GM12878 (cell line): Measurements from ENCODE around the gene MAN2A1. TPM values are rescaled to one million over a fixed set of nuclear protein-coding genes. Genes with fewer than 3 reads are reported as not detected.

Experiments
- ATAC-seq: fragments of 200-7000 bp; cut with Tn5 transposase; 3 replicates; pipeline ENCODE4 v1.9.1; 2020; ENCODE audit warnings: mild to moderate bottlenecking, moderate library complexity
- BruUV-seq: library from RNA; stranded (reverse); fragments of 400-500 nt; replicated peaks from 2 replicates; lab custom pipeline; 2021; lab: Mats Ljungman, UMichigan
- CTCF ChIA-PET: fragments of 300-600 bp; sonication (Branson Sonifier 250); formaldehyde crosslinking; extraction: SDS; loops from one replicate; lab custom pipeline; 2021; ENCODE audit warnings: inconsistent platforms; lab: Yijun Ruan, JAX
- POLR2A ChIA-PET: fragments of 350-600 bp; formaldehyde crosslinking; extraction: SDS; loops from one replicate; lab custom pipeline; 2021; ENCODE audit warnings: inconsistent platforms; lab: Charles Lee
- RAD21 ChIA-PET: fragments of 300-600 bp; sonication (Branson Sonifier 250); formaldehyde crosslinking; loops from one replicate; lab custom pipeline; 2023; ENCODE audit warnings: antibody characterized with exemption; ENCODE audit not compliant: unreplicated experiment; lab: Charles Lee
- SMC1A ChIA-PET: fragments of 300-600 bp; sonication (Branson Sonifier 250); formaldehyde crosslinking; loops from one replicate; lab custom pipeline; 2023; ENCODE audit not compliant: unreplicated experiment, uncharacterized antibody; lab: Charles Lee
- DNase-seq: peaks from one replicate; pipeline ENCODE4 v3.0.0-alpha.2; 2011; ENCODE audit warnings: low read depth, low spot score
- FAIRE-seq: peaks from 3 replicates; lab custom pipeline; 2011; peaks lifted over from hg19 to GRCh38; lab: Jason Lieb, UNC
- H2AFZ ChIP-seq: 2 replicates; pipeline ENCODE4 v1.6.0; 2011; ENCODE audit warnings: low read depth, low read length, control low read depth; ENCODE audit not compliant: control insufficient read depth
- H3K27ac ChIP-seq: 2 replicates; pipeline ENCODE4 v1.5.1; 2011; ENCODE audit warnings: control low read depth; ENCODE audit not compliant: control insufficient read depth, insufficient read depth
- H3K27me3 ChIP-seq, 2 experiments: replicated peaks in 1 of 2; 2 replicates each; pipeline versions ENCODE4 v1.6.0 to v1.6.1; 2011; ENCODE audit warnings: low read length in 1 of 2; ENCODE audit not compliant: control insufficient read depth in 2 of 2, insufficient read depth in 2 of 2
- H3K36me3 ChIP-seq, 2 experiments: 2 replicates each; pipeline ENCODE4 v1.5.1; 2011; ENCODE audit warnings: low read length in 1 of 2; ENCODE audit not compliant: control insufficient read depth in 2 of 2, insufficient read depth in 2 of 2
- H3K4me1 ChIP-seq: 2 replicates; pipeline ENCODE4 v1.6.1; 2011; ENCODE audit warnings: mild to moderate bottlenecking, low read length, moderate library complexity, mixed read lengths; ENCODE audit not compliant: control insufficient read depth, insufficient read depth
- H3K4me2 ChIP-seq: 2 replicates; pipeline ENCODE4 v1.6.0; 2011; ENCODE audit warnings: control low read depth; ENCODE audit not compliant: control insufficient read depth, insufficient read depth
- H3K4me3 ChIP-seq: fragments of 200-600 bp; sonication (generic); 2 replicates; pipeline ENCODE4 v1.5.1; 2016
- H3K79me2 ChIP-seq: 2 replicates; pipeline ENCODE4 v1.6.0; 2011; ENCODE audit warnings: low read length; ENCODE audit not compliant: control insufficient read depth, insufficient read depth
- H3K9ac ChIP-seq: 2 replicates; pipeline ENCODE4 v1.8.0; 2011; ENCODE audit warnings: low read length, control low read depth, mixed read lengths; ENCODE audit not compliant: control insufficient read depth, insufficient read depth
- H3K9me3 ChIP-seq: replicated peaks from 3 replicates; pipeline ENCODE4 v1.5.1; 2011; ENCODE audit warnings: mild to moderate bottlenecking, low read length; ENCODE audit not compliant: control insufficient read depth, insufficient read depth
- H4K20me1 ChIP-seq: 2 replicates; pipeline ENCODE4 v1.6.0; 2011; ENCODE audit not compliant: control insufficient read depth, insufficient read depth
- CUX1 ChIP-seq: IDR thresholded peaks from 2 replicates; pipeline ENCODE4 v1.6.1; 2012; ENCODE audit warnings: improper control_type of control experiment, low read depth, low read length; ENCODE audit not compliant: insufficient replicate concordance
- DPF2 ChIP-seq: fragments of 450-650 bp; IDR thresholded peaks from 2 replicates; pipeline ENCODE4 v1.6.1; 2017; ENCODE audit warnings: mild to moderate bottlenecking
- EZH2 ChIP-seq: IDR thresholded peaks from 2 replicates; pipeline ENCODE4 v1.6.1; 2012; ENCODE audit warnings: low read depth, mild to moderate bottlenecking, control low read depth, inconsistent platforms, low read length, borderline replicate concordance; ENCODE audit not compliant: control insufficient read depth
- HDAC6 ChIP-seq: fragments of 200-600 bp; sonication (generic); IDR thresholded peaks from one replicate; pipeline ENCODE4 v1.8.0; 2017; ENCODE audit warnings: antibody characterized with exemption; ENCODE audit not compliant: unreplicated experiment
- HDGF ChIP-seq: fragments of 450-650 bp; IDR thresholded peaks from 2 replicates; pipeline ENCODE4 v1.6.1; 2016; ENCODE audit warnings: antibody characterized with exemption
- IKZF2 ChIP-seq, 2 experiments: fragments of 450-650 bp; IDR thresholded peaks; 2 replicates each; pipeline ENCODE4 v1.6.1; 2017; ENCODE audit warnings: mild to moderate bottlenecking in 2 of 2, moderate library complexity in 2 of 2
- IRF3 ChIP-seq: fragments of 450-650 bp; IDR thresholded peaks from 2 replicates; pipeline ENCODE4 v1.6.1; 2014; ENCODE audit warnings: mild to moderate bottlenecking
- NFIC ChIP-seq: IDR thresholded peaks from 2 replicates; pipeline ENCODE4 v1.6.1; 2012; ENCODE audit warnings: low read depth, mild to moderate bottlenecking, inconsistent platforms, low read length, moderate library complexity
- NR2C1 ChIP-seq: fragments of 450-650 bp; IDR thresholded peaks from 2 replicates; pipeline ENCODE4 v1.6.1; 2017; ENCODE audit warnings: antibody characterized with exemption, mild to moderate bottlenecking, moderate library complexity
- PBX3 ChIP-seq: IDR thresholded peaks from 2 replicates; pipeline ENCODE4 v1.6.1; 2011; ENCODE audit warnings: mild to moderate bottlenecking, low read depth, low read length, moderate library complexity; ENCODE audit not compliant: insufficient replicate concordance
- RAD51 ChIP-seq: fragments of 450-650 bp; IDR thresholded peaks from 2 replicates; pipeline ENCODE4 v1.6.1; 2016; ENCODE audit warnings: moderate library complexity, mild to moderate bottlenecking, inconsistent platforms
- SMARCA5 ChIP-seq: fragments of 450-650 bp; IDR thresholded peaks from 2 replicates; pipeline ENCODE4 v1.6.1; 2017; ENCODE audit warnings: mild to moderate bottlenecking
- ZNF687 ChIP-seq: fragments of 450-650 bp; IDR thresholded peaks from 2 replicates; pipeline ENCODE4 v1.6.1; 2017; ENCODE audit warnings: mild to moderate bottlenecking, moderate library complexity
- WGBS: methylation state at CpG from one replicate; pipeline ENCODE4 v1.1.6; 2016; ENCODE audit warnings: low lambda C conversion rate; ENCODE audit not compliant: insufficient replicate concordance, insufficient coverage; ENCODE audit errors: missing lambda C conversion rate; 5-methylcytosine and 5-hydroxymethylcytosine counted together
- in situ Hi-C: fragments of 300-500 bp; cut with MboI; formaldehyde crosslinking; loops from 9 replicates; pipeline ENCODE4 v1.14.3; 2018; ENCODE audit warnings: mixed read lengths
- intact Hi-C: fragments of 100-400 bp; cut with micrococcal nuclease; formaldehyde crosslinking; loops from one replicate; pipeline ENCODE4 v1.14.2; 2022; ENCODE audit not compliant: unreplicated experiment
- polyA plus RNA-seq, 11 experiments: library from polyadenylated mRNA; depleted of rRNA in 4 of 11; unstranded in 6 of 11; stranded (reverse) in 5 of 11; fragments of >200 nt; fragmentation: Nextera tagmentation in 4 of 11; fragmentation: Illumina TruSeq in 1 of 11; extraction: Ambion mirVana in 4 of 11; extraction: Trizol in 1 of 11; gene quantifications; 1 replicate in 1 of 11; 2 replicates in 10 of 11; pipeline versions ENCODE4 v1.2.1 to v1.2.3, GENCODE V29; 2011 to 2016; ENCODE audit warnings: inconsistent platforms in 2 of 11, missing spikeins in 2 of 11, low read depth in 1 of 11
- total RNA-seq, 4 experiments: library from RNA; depleted of rRNA in 3 of 4; stranded (reverse); fragments of >200 nt in 3 of 4; fragmentation: Illumina TruSeq in 1 of 4; extraction: Trizol in 1 of 4; gene quantifications; 2 replicates each; pipeline versions ENCODE4 v1.2.1 to v1.2.3, GENCODE V29; 2013 to 2021

Gene MAN2A1
- total and polyA plus RNA-seq, 10 of the 15 experiments (the other 5 are each of a cell fraction or from before 2014, with no cell fraction given) = 4.2 to 27.9 (median 10.5) TPM

GRCh38 chr5:109740966-109741365 lies 51.2 kb downstream of the MAN2A1 start:
- intact Hi-C loops = loop anchor here (5.0 kb wide), 1 partner anchor 49 kb away; no protein-coding TSS in a partner anchor
- TF ChIP-seq HDGF (no peak), CUX1 (no peak), HDAC6 (no peak), PBX3 (no peak), NFIC (no peak), SMARCA5 (no peak), RAD51 (no peak), EZH2 (no peak), DPF2 (no peak), IRF3 (no peak), IKZF2 (IDR thresholded peaks at IDR 0.05) (no peak), ZNF687 (no peak), NR2C1 (no peak)

More at GRCh38 chr5:109740966-109741365, 51.2 kb downstream of the MAN2A1 start:
- no peak overlapping the region for H3K27ac ChIP-seq
- 95% methylated on average over 1 of the region's 1 CpG for WGBS
- no peak overlapping the region for H2AFZ ChIP-seq
- no peaks in the 10 kb centered on the region for H4K20me1 ChIP-seq
- peaks cover 0 to 2% of the 10 kb centered on the region in 2 experiments; a peak in 1 of 4 replicates for H3K36me3 ChIP-seq
- FAIRE-seq = no peak
- no peaks in the 10 kb centered on the region for H3K9me3 ChIP-seq
- no peak overlapping the region for H3K9ac ChIP-seq
- SMC1A ChIA-PET = interaction anchor here (0.9 to 1.7 kb wide), 5 partner anchors 42 to 59 kb away, joined by 3 to 6 read pairs (median 3); no protein-coding TSS in a partner anchor
- peaks cover 11% of the 10 kb centered on the region for H3K4me1 ChIP-seq
- RAD21 ChIA-PET = interaction anchor here (0.7 to 1.3 kb wide), 2 partner anchors 45 to 47 kb away, joined by 3 to 4 read pairs; no protein-coding TSS in a partner anchor
- POLR2A ChIA-PET = no interaction called here
- H3K79me2 ChIP-seq = no peaks in the 10 kb centered on the region
- no peak overlapping the region for H3K4me3 ChIP-seq
- BruUV-seq = no TSS peak
- no peak for DNase-seq
- CTCF ChIA-PET = interaction anchor here (1.1 to 1.5 kb wide), 2 partner anchors 46 to 50 kb away, joined by 6 read pairs; no protein-coding TSS in a partner anchor
- no peak overlapping the region for H3K4me2 ChIP-seq
- no peaks in the 10 kb centered on the region for H3K27me3 ChIP-seq
- in situ Hi-C loops = no loop called here
- no peak for ATAC-seq
